Thoracic aorta endothelial cell (primary cell): ENCODE data around the gene OR2Y1. TPM values are rescaled to one million over a fixed set of nuclear protein-coding genes. Genes with fewer than 3 reads are reported as not detected.

Experiments used
- small RNA-seq: library from RNA; depleted of rRNA; stranded (forward); fragments of <200 nt; gene quantifications from one replicate; pipeline ENCODE3, GENCODE V24; 2012
- total RNA-seq: library from RNA; depleted of rRNA; stranded (reverse); fragments of >200 nt; gene quantifications from 2 replicates; pipeline ENCODE4 v1.2.3, GENCODE V29; 2012

OR2Y1 gene, protein sequence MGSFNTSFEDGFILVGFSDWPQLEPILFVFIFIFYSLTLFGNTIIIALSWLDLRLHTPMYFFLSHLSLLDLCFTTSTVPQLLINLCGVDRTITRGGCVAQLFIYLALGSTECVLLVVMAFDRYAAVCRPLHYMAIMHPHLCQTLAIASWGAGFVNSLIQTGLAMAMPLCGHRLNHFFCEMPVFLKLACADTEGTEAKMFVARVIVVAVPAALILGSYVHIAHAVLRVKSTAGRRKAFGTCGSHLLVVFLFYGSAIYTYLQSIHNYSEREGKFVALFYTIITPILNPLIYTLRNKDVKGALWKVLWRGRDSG
- not detected in 2 replicates for total RNA-seq

GRCh38 chr5:180739958-180740357 lies at the start of gene OR2Y1:
Gene OR2Y1, minus strand, starts transcription at chr5:180740058. Its CDS starts 0 bp downstream, at chr5:180740058.

Small RNA genes within 50 kb of the gene (small RNA-seq; reads per million reads assigned to genes)
- not detected for gene RNU1-17P

Other genes starting within 250 kb of the OR2Y1 start
- 30.9 and 33.5 TPM in 2 replicates for gene CNOT6, start 245.7 kb downstream of the OR2Y1 start, total RNA-seq
- gene SCGB3A1, start 148.6 kb downstream of the OR2Y1 start, total RNA-seq = not detected in 2 replicates
- gene FLT4, start 90.5 kb downstream of the OR2Y1 start, total RNA-seq = 1.3 and 1.9 TPM in 2 replicates
- 88.4 and 104 TPM in 2 replicates for gene MGAT1, start 62.7 kb upstream of the OR2Y1 start, total RNA-seq
- gene ZFP62, start 121.2 kb upstream of the OR2Y1 start, total RNA-seq = 21.3 and 23.3 TPM in 2 replicates
- gene BTNL8, start 159.1 kb upstream of the OR2Y1 start, total RNA-seq = not detected in 2 replicates
- gene BTNL3, start 248.8 kb upstream of the OR2Y1 start, total RNA-seq = not detected in 2 replicates